Measurements from ENCODE around the gene KCND3.

DNA sequence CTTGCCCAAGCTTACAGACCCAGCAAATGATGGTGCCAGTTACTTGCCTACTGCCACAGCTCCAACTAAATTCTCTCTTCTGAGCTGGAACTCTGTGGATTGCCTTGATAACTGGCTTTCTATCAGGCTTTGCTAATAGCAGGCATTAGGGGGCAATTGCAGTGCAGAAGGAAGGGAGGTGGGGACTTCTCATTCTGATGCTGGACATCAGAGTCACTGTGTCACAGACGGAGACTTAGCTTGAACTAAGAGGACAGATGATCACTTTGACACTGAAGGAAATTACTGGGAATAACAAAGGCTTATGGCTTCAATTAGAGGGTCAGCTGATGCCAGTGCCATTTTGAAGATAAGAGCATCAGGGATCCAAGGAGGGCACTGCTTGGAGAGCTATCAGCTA lies 119.3 kb downstream of the KCND3 start:
- TF ChIP-seq, protein P1, sequence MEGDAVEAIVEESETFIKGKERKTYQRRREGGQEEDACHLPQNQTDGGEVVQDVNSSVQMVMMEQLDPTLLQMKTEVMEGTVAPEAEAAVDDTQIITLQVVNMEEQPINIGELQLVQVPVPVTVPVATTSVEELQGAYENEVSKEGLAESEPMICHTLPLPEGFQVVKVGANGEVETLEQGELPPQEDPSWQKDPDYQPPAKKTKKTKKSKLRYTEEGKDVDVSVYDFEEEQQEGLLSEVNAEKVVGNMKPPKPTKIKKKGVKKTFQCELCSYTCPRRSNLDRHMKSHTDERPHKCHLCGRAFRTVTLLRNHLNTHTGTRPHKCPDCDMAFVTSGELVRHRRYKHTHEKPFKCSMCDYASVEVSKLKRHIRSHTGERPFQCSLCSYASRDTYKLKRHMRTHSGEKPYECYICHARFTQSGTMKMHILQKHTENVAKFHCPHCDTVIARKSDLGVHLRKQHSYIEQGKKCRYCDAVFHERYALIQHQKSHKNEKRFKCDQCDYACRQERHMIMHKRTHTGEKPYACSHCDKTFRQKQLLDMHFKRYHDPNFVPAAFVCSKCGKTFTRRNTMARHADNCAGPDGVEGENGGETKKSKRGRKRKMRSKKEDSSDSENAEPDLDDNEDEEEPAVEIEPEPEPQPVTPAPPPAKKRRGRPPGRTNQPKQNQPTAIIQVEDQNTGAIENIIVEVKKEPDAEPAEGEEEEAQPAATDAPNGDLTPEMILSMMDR (IDR thresholded peaks at IDR 0.05), result no peak
- no peak for TF ChIP-seq POLR2A (IDR thresholded peaks at IDR 0.05)
